ENCODE results near the gene PTGIS.

- TF ChIP-seq BHLHE40 (IDR thresholded peaks at IDR 0.05; ENCODE audit: borderline replicate concordance) (no peak), ARNT (IDR thresholded peaks at IDR 0.05) (no peak), FOXK2 (IDR thresholded peaks at IDR 0.05) (no peak), SP1 (IDR thresholded peaks at IDR 0.05) (no peak), HDGF (IDR thresholded peaks at IDR 0.05; ENCODE audit: borderline replicate concordance) (no peak), TARDBP (IDR thresholded peaks at IDR 0.05) (no peak), FOXA1 (IDR thresholded peaks at IDR 0.05) (no peak), L3MBTL2 (conservative IDR thresholded peaks at IDR 0.05) (no peak), NFRKB (IDR thresholded peaks at IDR 0.05) (no peak), PKNOX1 (IDR thresholded peaks at IDR 0.05) (no peak), FOXM1 (IDR thresholded peaks at IDR 0.05; ENCODE audit: borderline replicate concordance) (no peak), ZNF384 (IDR thresholded peaks at IDR 0.05) (no peak), SUZ12 (IDR thresholded peaks at IDR 0.05) (no peak), LEF1 (IDR thresholded peaks at IDR 0.05; ENCODE audit: borderline replicate concordance) (no peak)
These were observed 22.4 kb downstream of the PTGIS start for GRCh38 chr20:49545572-49545971.

Data from HEK293T (cell line).